ENCODE measurements around the gene TCP10L.
"Not testable (repeated sequence)": the region's sequence is repeated elsewhere in the genome, so short reads cannot be mapped to it uniquely, and the experiment has no call there.

Gene TCP10L, protein sequence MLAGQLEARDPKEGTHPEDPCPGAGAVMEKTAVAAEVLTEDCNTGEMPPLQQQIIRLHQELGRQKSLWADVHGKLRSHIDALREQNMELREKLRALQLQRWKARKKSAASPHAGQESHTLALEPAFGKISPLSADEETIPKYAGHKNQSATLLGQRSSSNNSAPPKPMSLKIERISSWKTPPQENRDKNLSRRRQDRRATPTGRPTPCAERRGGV

DNA sequence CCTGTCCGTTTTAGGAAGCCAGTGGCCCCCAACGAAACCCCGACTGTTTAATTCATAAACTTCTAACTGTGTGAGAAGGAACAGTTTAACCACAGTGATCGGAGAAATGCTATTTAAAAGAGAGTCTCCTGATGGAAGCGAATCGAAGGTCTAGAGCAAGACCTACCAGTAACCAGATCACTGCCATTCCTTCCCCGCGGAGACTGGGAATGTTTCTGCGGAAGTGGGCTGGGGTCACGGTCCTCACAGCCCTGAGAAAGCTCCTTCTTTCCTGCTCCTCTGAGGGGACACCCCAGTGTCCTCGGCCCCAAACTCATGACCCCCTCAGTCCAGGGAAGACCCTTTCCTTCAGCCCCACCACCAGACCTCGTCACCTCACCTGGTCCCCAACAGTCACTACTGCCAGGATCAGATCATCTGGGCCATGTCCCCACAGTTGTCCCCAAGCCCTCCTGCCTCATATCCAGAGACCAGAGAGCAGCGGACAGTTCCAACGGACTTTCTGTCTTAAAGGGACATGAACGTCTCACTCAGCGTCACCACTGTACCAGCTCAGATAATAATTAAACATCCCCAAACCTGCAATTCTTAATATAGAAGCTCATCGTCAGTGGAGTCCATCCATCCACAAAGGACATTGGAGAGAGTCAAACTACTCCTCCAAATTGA is at the start of gene TCP10L:
Gene TCP10L, minus strand, starts transcription at position 482 of the 669 bp plus-strand sequence. CDS start 1,219 bp downstream, outside the sequence.
- DNase-seq (ENCODE audit: low spot score) = no peak

DNA sequence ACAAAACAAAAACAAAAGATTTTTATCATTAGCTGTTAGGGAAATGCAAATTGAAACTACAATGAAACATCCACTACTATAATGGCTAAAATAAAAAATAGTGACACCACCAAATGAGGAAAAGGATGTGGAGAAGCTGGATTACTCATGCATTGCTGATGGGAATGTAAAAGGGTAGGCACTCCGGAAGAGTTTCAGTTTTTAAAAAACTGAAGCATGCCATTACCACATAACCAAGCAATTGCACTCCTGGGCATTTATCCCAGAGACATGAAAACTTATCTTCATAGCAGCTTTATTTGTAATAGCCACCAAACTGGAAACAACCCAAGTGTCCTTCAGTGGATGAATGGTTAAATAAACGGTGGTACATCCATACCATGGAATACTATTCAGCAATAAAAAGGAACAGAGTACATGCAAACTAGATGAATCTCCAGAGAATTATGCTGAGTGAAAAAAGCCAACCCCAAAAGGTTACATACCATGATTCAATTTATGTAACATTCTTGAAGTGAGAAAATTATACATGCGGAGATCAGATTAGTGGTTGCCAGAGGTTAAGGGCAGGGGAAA is 41.4 kb upstream of the TCP10L start:
- DNase-seq (ENCODE audit: low spot score) = no peak

DNA sequence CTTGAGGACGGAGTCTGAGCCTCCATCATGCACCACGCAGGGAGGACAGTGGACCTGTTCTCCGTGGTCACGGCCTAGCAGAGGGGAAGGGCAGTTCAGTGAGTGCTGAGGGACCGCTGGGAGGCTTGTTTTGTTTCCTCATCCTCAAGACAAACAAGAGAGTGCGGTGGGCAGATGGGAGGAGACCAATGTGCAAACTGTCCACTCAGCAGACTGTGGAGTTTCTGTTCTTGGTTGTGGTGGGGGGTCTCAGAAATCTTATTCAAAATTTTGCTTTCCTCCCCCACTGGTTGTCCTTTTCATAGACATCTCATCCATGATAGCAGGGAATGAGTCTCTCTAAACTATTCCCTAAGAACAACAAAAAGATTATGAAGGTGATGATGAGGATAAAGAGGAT is 32.9 kb upstream of the TCP10L start:
- not testable (repeated sequence) for DNase-seq (ENCODE audit: low spot score)

GRCh38 chr21:32613436-32614043 is 28.2 kb upstream of the TCP10L start:
- no peak for DNase-seq (ENCODE audit: low spot score)

DNA sequence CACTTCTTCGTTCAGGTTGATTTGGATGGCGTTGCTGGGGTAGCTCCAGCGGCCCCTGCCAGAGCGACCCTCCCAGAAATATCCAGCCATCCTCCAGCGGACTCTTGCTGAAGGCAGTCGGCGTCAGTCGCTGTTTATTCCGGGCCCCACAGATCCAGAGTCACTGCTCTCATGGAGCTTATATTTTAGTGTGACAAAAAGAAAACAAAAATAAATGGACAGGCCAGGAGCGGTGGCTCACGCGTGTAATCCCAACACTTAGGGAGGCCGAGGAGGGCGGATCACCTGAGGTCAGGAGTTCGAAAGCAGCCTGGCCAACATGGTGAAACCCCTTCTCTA is 27.6 kb upstream of the TCP10L start:
- peak; percentile 6 for DNase-seq (ENCODE audit: low spot score)

GRCh38 chr21:32612075-32612998 is 27.0 kb upstream of the TCP10L start, which contains the start of gene CFAP298:
Gene CFAP298, minus strand, starts transcription at chr21:32612377. Its CDS starts 134 bp downstream, at chr21:32612243.
- peak; percentile 91 for DNase-seq (ENCODE audit: low spot score)

- peak; percentile 31 for DNase-seq (ENCODE audit: low spot score)
These were observed 26.2 kb upstream of the TCP10L start for GRCh38 chr21:32611471-32611997.

- not testable (repeated sequence) for DNase-seq (ENCODE audit: low spot score)
These were observed 25.6 kb upstream of the TCP10L start for GRCh38 chr21:32610940-32611339.

DNA sequence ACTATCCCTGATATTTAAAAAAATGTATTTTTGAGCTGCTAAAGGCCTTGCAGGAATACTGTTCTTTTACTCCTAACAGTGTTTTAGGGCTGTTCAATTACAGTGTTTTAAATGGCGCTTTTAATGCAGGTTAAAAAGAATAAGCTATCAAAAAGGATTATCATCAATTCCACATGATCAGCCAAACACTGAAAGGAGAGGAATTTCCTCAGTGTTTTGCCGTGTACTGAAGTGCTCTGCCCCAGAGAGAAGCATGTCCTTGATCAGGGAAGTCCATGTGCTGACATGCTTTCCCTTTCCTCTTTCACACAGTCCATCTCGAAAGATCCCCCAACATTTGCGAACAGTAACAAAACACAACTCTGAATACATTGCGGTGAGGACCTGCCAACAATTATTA is 23.5 kb upstream of the TCP10L start:
- no peak for DNase-seq (ENCODE audit: low spot score)

DNA sequence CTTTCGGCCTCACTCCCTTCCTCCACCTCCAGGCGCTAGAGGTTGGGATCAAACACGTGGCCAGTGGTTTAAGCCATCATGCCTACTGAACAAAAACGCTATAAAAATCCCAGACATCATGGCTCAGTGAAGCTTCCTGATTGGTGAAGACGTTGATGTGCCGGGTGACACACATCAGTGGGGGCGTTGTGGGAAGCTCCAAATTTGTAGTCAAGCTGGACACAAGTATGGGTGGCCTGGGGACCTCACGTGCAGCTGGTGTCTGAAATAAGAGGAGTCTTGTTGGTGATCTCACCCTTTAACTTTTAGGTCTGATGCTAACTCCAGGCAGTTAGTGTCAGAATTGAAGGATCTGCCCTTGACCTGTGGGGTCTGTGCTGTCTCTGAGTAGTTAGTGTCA is 20.1 kb upstream of the TCP10L start:
- DNase-seq (ENCODE audit: low spot score) = no peak

GRCh38 chr21:32604464-32604863 is 19.1 kb upstream of the TCP10L start:
- no peak for DNase-seq (ENCODE audit: low spot score)

DNA sequence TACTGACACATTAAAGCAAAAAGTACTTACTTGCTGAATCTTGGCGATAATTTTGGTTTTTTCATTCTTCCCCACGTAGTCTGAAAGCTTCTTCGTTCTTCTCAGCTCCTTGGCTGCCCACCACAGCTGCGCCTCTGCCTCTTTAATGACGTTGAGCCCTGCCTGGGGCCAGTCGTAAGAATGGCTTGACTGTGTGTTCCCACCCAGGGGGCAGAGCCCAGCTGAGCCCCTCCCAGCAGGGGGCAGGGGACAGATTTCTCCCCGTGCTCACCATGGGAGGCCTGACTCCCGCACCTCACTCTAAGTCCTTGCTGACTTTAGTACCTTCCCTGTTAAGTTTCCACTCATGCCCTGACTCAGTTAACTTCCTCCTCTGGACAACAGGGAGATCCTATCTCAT is 17.8 kb upstream of the TCP10L start:
- DNase-seq (ENCODE audit: low spot score) = no peak

- no peak for DNase-seq (ENCODE audit: low spot score)
These were observed 16.8 kb upstream of the TCP10L start for GRCh38 chr21:32602099-32602498.

GRCh38 chr21:32599526-32599925 is 14.2 kb upstream of the TCP10L start:
- DNase-seq (ENCODE audit: low spot score) = no peak

- DNase-seq (ENCODE audit: low spot score) = no peak
These were observed 13.8 kb upstream of the TCP10L start for GRCh38 chr21:32599091-32599490.

GRCh38 chr21:32597205-32597604 is 11.9 kb upstream of the TCP10L start:
- no peak for DNase-seq (ENCODE audit: low spot score)

GRCh38 chr21:32595431-32595830 is 10.1 kb upstream of the TCP10L start:
- DNase-seq (ENCODE audit: low spot score) = no peak

GRCh38 chr21:32593690-32594089 is 8.4 kb upstream of the TCP10L start:
- no peak for DNase-seq (ENCODE audit: low spot score)

DNA sequence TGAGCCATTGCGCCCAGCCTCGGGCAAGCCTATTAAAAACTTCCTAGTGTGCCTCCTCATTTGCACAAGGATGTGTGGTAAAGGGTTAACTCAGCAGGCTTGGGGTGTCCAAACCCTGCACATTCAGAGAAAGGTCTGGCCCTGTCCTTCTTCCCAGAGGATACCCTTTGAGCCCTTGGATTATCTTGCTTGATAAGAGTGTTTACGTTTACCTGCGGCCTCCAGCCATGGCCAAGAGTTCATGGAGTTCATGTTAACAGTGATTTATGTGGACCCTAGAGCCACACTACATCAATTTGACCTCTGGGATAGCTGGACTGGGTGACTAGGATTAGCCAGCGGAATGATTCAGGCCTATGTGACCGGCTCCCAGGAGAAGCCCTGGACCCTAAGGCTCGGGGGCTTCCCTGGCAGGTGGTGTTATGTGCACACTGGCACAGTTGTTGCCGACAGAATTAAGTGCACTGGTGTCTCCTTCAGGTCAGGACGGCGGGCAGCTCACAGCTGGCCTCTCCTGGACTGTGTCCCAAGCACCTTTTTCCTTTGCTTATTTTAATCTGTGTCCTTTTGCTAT is 7.7 kb upstream of the TCP10L start:
- DNase-seq (ENCODE audit: low spot score) = no peak

DNA sequence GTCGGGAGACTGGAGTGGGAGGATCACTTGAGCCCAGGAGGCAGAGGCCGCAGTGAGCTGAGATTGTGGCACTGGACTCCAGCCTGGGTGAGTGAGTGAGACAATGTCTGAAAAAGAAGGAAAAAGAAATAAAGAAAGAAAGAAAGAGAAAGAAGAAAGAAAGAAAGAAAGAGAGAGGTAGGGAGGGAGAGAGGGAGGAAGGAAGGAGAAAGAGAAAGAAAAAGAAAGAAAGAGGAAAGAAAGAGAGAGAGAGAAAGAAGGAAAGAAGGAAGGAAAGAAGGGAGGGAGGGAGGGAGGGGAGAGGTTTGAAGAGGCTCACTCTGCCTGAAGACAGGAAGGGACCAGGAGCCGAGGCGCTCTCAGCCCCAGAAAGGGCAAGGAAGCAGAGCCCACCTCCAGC is 4.8 kb upstream of the TCP10L start:
- DNase-seq (ENCODE audit: low spot score) = no peak

DNA sequence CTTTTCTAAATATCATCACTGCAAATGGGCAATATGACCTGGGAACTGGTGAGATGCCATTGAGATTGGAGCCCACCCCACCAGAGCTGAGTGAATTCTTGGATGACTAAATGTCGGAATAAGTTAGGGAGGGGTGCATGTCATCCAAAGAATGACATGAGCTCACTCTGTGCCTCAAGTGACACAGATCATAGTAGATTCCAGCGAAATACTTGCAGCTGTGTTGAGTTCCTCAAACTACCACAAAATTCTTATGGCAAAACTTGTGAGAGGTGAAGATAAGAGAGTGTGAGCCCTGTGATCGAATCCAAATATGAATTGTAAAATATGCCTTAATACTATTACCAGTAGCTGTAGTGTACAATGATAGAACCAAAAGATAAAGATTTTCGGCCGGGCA is 2.3 kb upstream of the TCP10L start:
- DNase-seq (ENCODE audit: low spot score) = no peak

All from activated CD4-positive, alpha-beta T cell treated with anti-CD3 and anti-CD28 coated beads, Interleukin-2, Interleukin-4, amounts not matched to agents 100 ng/mL and 50 ng/mL, durations not matched to agents 16 hours and 8 hours (primary cell).